BLaER1 (cell line): Measurements from ENCODE around the gene TFAP2A.

ENCODE experiments used
- H3K27ac ChIP-seq: shearing (Covaris generic); formaldehyde crosslinking; 2 replicates; pipeline ENCODE4 v1.8.1; 2022
- H3K27me3 ChIP-seq: shearing (Covaris generic); formaldehyde crosslinking; 2 replicates; pipeline ENCODE4 v1.8.1; 2022
- H3K36me3 ChIP-seq: shearing (Covaris generic); formaldehyde crosslinking; 2 replicates; pipeline ENCODE4 v1.8.1; 2022
- H3K4me1 ChIP-seq: shearing (Covaris generic); formaldehyde crosslinking; 2 replicates; pipeline ENCODE4 v1.8.1; 2022
- H3K4me2 ChIP-seq: shearing (Covaris generic); formaldehyde crosslinking; 2 replicates; pipeline ENCODE4 v1.8.1; 2022
- H3K4me3 ChIP-seq: shearing (Covaris generic); formaldehyde crosslinking; 2 replicates; pipeline ENCODE4 v1.8.1; 2022
- H3K9ac ChIP-seq: shearing (Covaris generic); formaldehyde crosslinking; 2 replicates; pipeline ENCODE4 v1.8.1; 2022
- H3K9me3 ChIP-seq: shearing (Covaris generic); formaldehyde crosslinking; 2 replicates; pipeline ENCODE4 v1.8.1; 2022
- H4K20me1 ChIP-seq: shearing (Covaris generic); formaldehyde crosslinking; 2 replicates; pipeline ENCODE4 v1.8.1; 2022
- Cebpa-rat ChIP-seq: shearing (Covaris generic); IDR thresholded peaks from 2 replicates; pipeline ENCODE4 v1.8.1; 2022

TFAP2A gene

GRCh38 chr6:10414756-10415616 lies at the start of gene TFAP2A:
TSS of gene TFAP2A (minus strand) at chr6:10415074. CDS start at chr6:10414991, 83 bp downstream.
- no peak within 1 kb of the TSS for H3K4me3 ChIP-seq
- peaks cover 45% of the 10 kb centered on the region for H3K4me1 ChIP-seq
- no peaks in the 10 kb centered on the region for H3K36me3 ChIP-seq
- peaks cover 99% of the 10 kb centered on the region for H3K27me3 ChIP-seq
- peak within 1 kb of the TSS; percentile 96 for H3K4me2 ChIP-seq
- H4K20me1 ChIP-seq, result peaks cover 92% of the 10 kb centered on the region
- no peak for TF ChIP-seq Cebpa-rat
- no peak within 1 kb of the TSS for H3K9ac ChIP-seq
- no peak within 1 kb of the TSS for H3K27ac ChIP-seq
- 0 out of 2 replicates have a peak, but pooled peaks cover 7% of the 10 kb centered on the region for H3K9me3 ChIP-seq

GRCh38 chr6:10463491-10464481 lies 48.9 kb upstream of the TFAP2A start:
- TF ChIP-seq Cebpa-rat, result no peak
- Histone ChIP-seq H3K4me3 (no peak overlapping the region), H3K4me1 (peaks cover 5% of the 10 kb centered on the region), H4K20me1 (no peaks in the 10 kb centered on the region), H3K27ac (no peak overlapping the region), H3K27me3 (no peaks in the 10 kb centered on the region), H3K4me2 (no peak overlapping the region), H3K9me3 (peaks cover 14% of the 10 kb centered on the region), H3K9ac (no peak overlapping the region), H3K36me3 (no peaks in the 10 kb centered on the region)

GRCh38 chr6:10463040-10463439 lies 48.2 kb upstream of the TFAP2A start:
- peaks cover 2% of the 10 kb centered on the region for H3K4me1 ChIP-seq
- H3K9me3 ChIP-seq, result peaks cover 6% of the 10 kb centered on the region
- no peak overlapping the region for H3K27ac ChIP-seq
- H3K9ac ChIP-seq, result no peak overlapping the region
- H4K20me1 ChIP-seq, result no peaks in the 10 kb centered on the region
- no peaks in the 10 kb centered on the region for H3K36me3 ChIP-seq
- no peak overlapping the region for H3K4me2 ChIP-seq
- no peak overlapping the region for H3K4me3 ChIP-seq
- H3K27me3 ChIP-seq, result no peaks in the 10 kb centered on the region
- no peak for TF ChIP-seq Cebpa-rat

- H3K36me3 ChIP-seq, result no peaks in the 10 kb centered on the region
- no peak for TF ChIP-seq Cebpa-rat
- H3K27me3 ChIP-seq, result no peaks in the 10 kb centered on the region
- no peaks in the 10 kb centered on the region; the same call in 1 of the 2 replicates for H3K4me1 ChIP-seq
- H3K4me3 ChIP-seq, result no peak overlapping the region
- no peaks in the 10 kb centered on the region for H4K20me1 ChIP-seq
- no peak overlapping the region for H3K9ac ChIP-seq
- no peak overlapping the region for H3K4me2 ChIP-seq
- no peaks in the 10 kb centered on the region for H3K9me3 ChIP-seq
- no peak overlapping the region for H3K27ac ChIP-seq
Measured at GRCh38 chr6:10461850-10462249, 47.0 kb upstream of the TFAP2A start.

- Histone ChIP-seq H3K27ac (no peak overlapping the region), H3K4me2 (no peak overlapping the region), H3K4me1 (no peaks in the 10 kb centered on the region; the same call in 1 of the 2 replicates)
Measured at GRCh38 chr6:10460096-10460495, 45.2 kb upstream of the TFAP2A start.

GRCh38 chr6:10458287-10458686 lies 43.4 kb upstream of the TFAP2A start:
- Histone ChIP-seq H3K36me3 (no peaks in the 10 kb centered on the region), H4K20me1 (no peaks in the 10 kb centered on the region), H3K4me3 (no peak overlapping the region), H3K9me3 (no peaks in the 10 kb centered on the region), H3K27me3 (no peaks in the 10 kb centered on the region), H3K27ac (no peak overlapping the region), H3K9ac (no peak overlapping the region), H3K4me2 (no peak overlapping the region), H3K4me1 (no peaks in the 10 kb centered on the region; the same call in 1 of the 2 replicates)
- TF ChIP-seq Cebpa-rat, result no peak

More at GRCh38 chr6:10460096-10460495, 45.2 kb upstream of the TFAP2A start:
- TF ChIP-seq Cebpa-rat, result no peak
- H3K27me3 ChIP-seq, result no peaks in the 10 kb centered on the region
- no peaks in the 10 kb centered on the region for H3K36me3 ChIP-seq
- H3K9me3 ChIP-seq, result no peaks in the 10 kb centered on the region
- H3K4me3 ChIP-seq, result no peak overlapping the region
- no peaks in the 10 kb centered on the region for H4K20me1 ChIP-seq
- H3K9ac ChIP-seq, result no peak overlapping the region

GRCh38 chr6:10453596-10453995 lies 38.7 kb upstream of the TFAP2A start:
- H3K4me3 ChIP-seq, result no peak overlapping the region
- no peaks in the 10 kb centered on the region for H3K9me3 ChIP-seq
- H3K4me2 ChIP-seq, result no peak overlapping the region
- no peaks in the 10 kb centered on the region for H3K36me3 ChIP-seq
- H3K27ac ChIP-seq, result no peak overlapping the region
- H3K4me1 ChIP-seq, result no peaks in the 10 kb centered on the region
- no peaks in the 10 kb centered on the region for H3K27me3 ChIP-seq
- TF ChIP-seq Cebpa-rat, result no peak
- no peak overlapping the region for H3K9ac ChIP-seq
- H4K20me1 ChIP-seq, result no peaks in the 10 kb centered on the region

- H3K9me3 ChIP-seq, result no peaks in the 10 kb centered on the region
- TF ChIP-seq Cebpa-rat, result no peak
- no peak overlapping the region for H3K27ac ChIP-seq
- no peaks in the 10 kb centered on the region for H3K4me1 ChIP-seq
- no peaks in the 10 kb centered on the region for H3K27me3 ChIP-seq
- H3K4me2 ChIP-seq, result no peak overlapping the region
- H3K36me3 ChIP-seq, result no peaks in the 10 kb centered on the region
- H3K4me3 ChIP-seq, result no peak overlapping the region
- no peak overlapping the region for H3K9ac ChIP-seq
- no peaks in the 10 kb centered on the region for H4K20me1 ChIP-seq
Measured at GRCh38 chr6:10451828-10452509, 37.1 kb upstream of the TFAP2A start.

GRCh38 chr6:10451394-10451793 lies 36.5 kb upstream of the TFAP2A start:
- H3K9ac ChIP-seq, result no peak overlapping the region

More at GRCh38 chr6:10451394-10451793, 36.5 kb upstream of the TFAP2A start:
- Histone ChIP-seq H3K4me3 (no peak overlapping the region), H4K20me1 (no peaks in the 10 kb centered on the region), H3K27ac (no peak overlapping the region), H3K36me3 (no peaks in the 10 kb centered on the region), H3K4me2 (no peak overlapping the region), H3K27me3 (no peaks in the 10 kb centered on the region), H3K9me3 (no peaks in the 10 kb centered on the region), H3K4me1 (no peaks in the 10 kb centered on the region)
- TF ChIP-seq Cebpa-rat, result no peak
